Glutamatergic neuron (in vitro differentiated cells): ENCODE data around the gene ARHGAP11A. TPM values are rescaled to one million over a fixed set of nuclear protein-coding genes. Genes with fewer than 3 reads are reported as not detected.

Source experiments
- DNase-seq: peaks from one replicate; pipeline ENCODE4 v3.0.0; 2022
- H3K27ac Mint-ChIP-seq: one replicate; pipeline ENCODE4 v1.8.0; 2020; ENCODE audit warnings: mild to moderate bottlenecking, mixed read lengths, inconsistent platforms; ENCODE audit not compliant: unreplicated experiment
- H3K27me3 Mint-ChIP-seq: one replicate; pipeline ENCODE4 v1.8.0; 2020; ENCODE audit warnings: mild to moderate bottlenecking, moderate library complexity, mixed read lengths, inconsistent platforms; ENCODE audit not compliant: unreplicated experiment
- H3K36me3 Mint-ChIP-seq: one replicate; pipeline ENCODE4 v1.8.0; 2020; ENCODE audit warnings: mild to moderate bottlenecking, mixed read lengths, inconsistent platforms; ENCODE audit not compliant: unreplicated experiment
- H3K4me1 Mint-ChIP-seq: one replicate; pipeline ENCODE4 v1.8.0; 2020; ENCODE audit warnings: mild to moderate bottlenecking, low read depth, mixed read lengths, inconsistent platforms; ENCODE audit not compliant: unreplicated experiment
- H3K4me3 Mint-ChIP-seq: one replicate; pipeline ENCODE4 v1.8.0; 2020; ENCODE audit warnings: mild to moderate bottlenecking, mixed read lengths, inconsistent platforms; ENCODE audit not compliant: unreplicated experiment
- H3K9me3 Mint-ChIP-seq: one replicate; pipeline ENCODE4 v1.8.0; 2020; ENCODE audit warnings: mild to moderate bottlenecking, moderate library complexity, mixed read lengths, inconsistent platforms; ENCODE audit not compliant: unreplicated experiment
- total RNA-seq: library from RNA; stranded (reverse); fragmentation: NEBNext Ultra II Directional; extraction: Animal tissue kit (Norgen Biotek cat#: 25700); gene quantifications from one replicate; pipeline ENCODE4 v1.2.1, GENCODE V29; 2021; ENCODE audit not compliant: unreplicated experiment
- TF ChIP-seq, protein P1 (sequence below): fragments of 200-600 bp; sonication (generic); IDR thresholded peaks from one replicate; pipeline ENCODE4 v1.5.0; 2021; ENCODE audit not compliant: partially characterized antibody, unreplicated experiment

ARHGAP11A gene
- total RNA-seq, 1 donor from 2014 or later: 8.9 TPM

DNA sequence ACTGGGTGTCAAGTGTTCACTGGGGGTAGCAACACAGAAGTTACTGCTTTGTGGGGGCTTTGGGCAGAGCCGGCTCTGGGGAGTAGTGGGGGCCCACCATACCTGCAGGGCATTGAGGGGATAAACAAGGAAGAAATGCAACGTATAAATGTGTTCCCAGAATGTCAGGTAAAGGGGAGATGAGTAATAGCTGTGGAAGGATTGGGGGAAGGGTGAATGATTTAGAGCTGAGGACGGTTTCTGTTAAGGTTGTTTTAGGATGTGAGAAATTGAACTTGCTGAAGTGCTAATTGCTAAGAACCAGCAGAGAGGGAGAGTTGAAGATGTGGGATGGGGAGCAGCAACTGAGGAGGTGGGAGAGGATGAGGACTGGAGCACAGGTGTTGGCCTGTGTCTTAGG lies 36.9 kb downstream of the ARHGAP11A start:
- Mint-ChIP-seq H3K27ac (no peak overlapping the region), H3K4me3 (no peak overlapping the region), H3K27me3 (peaks cover 2% of the 10 kb centered on the region), H3K36me3 (no peaks in the 10 kb centered on the region), H3K9me3 (no peaks in the 10 kb centered on the region), H3K4me1 (no peaks in the 10 kb centered on the region)
- DNase-seq: no peak
- TF ChIP-seq, protein P1, sequence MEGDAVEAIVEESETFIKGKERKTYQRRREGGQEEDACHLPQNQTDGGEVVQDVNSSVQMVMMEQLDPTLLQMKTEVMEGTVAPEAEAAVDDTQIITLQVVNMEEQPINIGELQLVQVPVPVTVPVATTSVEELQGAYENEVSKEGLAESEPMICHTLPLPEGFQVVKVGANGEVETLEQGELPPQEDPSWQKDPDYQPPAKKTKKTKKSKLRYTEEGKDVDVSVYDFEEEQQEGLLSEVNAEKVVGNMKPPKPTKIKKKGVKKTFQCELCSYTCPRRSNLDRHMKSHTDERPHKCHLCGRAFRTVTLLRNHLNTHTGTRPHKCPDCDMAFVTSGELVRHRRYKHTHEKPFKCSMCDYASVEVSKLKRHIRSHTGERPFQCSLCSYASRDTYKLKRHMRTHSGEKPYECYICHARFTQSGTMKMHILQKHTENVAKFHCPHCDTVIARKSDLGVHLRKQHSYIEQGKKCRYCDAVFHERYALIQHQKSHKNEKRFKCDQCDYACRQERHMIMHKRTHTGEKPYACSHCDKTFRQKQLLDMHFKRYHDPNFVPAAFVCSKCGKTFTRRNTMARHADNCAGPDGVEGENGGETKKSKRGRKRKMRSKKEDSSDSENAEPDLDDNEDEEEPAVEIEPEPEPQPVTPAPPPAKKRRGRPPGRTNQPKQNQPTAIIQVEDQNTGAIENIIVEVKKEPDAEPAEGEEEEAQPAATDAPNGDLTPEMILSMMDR: no peak

DNA sequence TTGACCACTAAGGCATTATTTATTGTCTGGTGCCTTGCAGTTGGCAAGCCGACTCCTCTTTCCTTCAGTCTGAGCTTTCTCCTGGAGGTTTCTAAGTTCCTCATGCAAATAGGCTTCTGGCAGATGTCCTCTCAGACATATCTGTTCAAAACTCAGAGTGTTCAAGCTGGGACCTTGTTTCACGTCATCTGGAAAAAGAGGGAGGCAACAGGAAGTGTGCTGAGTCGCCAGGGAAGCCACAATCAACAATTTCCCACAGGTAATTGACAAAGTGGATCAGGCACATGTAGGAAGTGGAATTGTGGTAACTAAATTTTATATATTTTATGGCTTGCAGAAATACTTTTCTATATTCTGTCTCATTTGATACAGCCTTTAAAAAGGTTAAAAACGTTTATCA lies 40.8 kb downstream of the ARHGAP11A start:
- no peak overlapping the region for H3K4me3 Mint-ChIP-seq
- TF ChIP-seq, protein P1: no peak
- no peaks in the 10 kb centered on the region for H3K9me3 Mint-ChIP-seq
- no peak overlapping the region for H3K27ac Mint-ChIP-seq
- no peaks in the 10 kb centered on the region for H3K36me3 Mint-ChIP-seq
- no peak for DNase-seq
- no peaks in the 10 kb centered on the region for H3K4me1 Mint-ChIP-seq
- H3K27me3 Mint-ChIP-seq: peaks cover 6% of the 10 kb centered on the region

DNA sequence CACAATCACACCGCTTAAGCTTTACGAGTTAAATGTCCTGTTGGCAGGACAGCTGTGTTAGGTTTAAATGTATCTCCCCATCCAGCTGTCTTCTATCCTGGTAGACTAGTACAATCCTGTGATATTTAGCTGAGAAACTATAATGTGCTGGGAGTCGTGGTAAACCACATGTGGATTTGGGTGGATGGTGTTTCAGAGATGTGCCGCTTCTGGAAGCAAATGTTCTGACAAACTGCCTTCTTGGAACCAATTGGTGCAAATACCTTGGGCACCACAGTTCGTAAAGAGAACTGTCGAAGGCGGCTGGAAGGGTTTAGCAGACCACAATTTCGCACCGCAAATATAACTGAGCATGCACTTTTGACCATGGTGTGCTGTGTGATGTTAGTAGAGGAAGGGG lies 41.2 kb downstream of the ARHGAP11A start:
- no peaks in the 10 kb centered on the region for H3K9me3 Mint-ChIP-seq
- H3K4me1 Mint-ChIP-seq: no peaks in the 10 kb centered on the region
- H3K36me3 Mint-ChIP-seq: no peaks in the 10 kb centered on the region
- DNase-seq: no peak
- no peak overlapping the region for H3K27ac Mint-ChIP-seq
- no peak overlapping the region for H3K4me3 Mint-ChIP-seq
- TF ChIP-seq, protein P1: no peak
- H3K27me3 Mint-ChIP-seq: peaks cover 6% of the 10 kb centered on the region

DNA sequence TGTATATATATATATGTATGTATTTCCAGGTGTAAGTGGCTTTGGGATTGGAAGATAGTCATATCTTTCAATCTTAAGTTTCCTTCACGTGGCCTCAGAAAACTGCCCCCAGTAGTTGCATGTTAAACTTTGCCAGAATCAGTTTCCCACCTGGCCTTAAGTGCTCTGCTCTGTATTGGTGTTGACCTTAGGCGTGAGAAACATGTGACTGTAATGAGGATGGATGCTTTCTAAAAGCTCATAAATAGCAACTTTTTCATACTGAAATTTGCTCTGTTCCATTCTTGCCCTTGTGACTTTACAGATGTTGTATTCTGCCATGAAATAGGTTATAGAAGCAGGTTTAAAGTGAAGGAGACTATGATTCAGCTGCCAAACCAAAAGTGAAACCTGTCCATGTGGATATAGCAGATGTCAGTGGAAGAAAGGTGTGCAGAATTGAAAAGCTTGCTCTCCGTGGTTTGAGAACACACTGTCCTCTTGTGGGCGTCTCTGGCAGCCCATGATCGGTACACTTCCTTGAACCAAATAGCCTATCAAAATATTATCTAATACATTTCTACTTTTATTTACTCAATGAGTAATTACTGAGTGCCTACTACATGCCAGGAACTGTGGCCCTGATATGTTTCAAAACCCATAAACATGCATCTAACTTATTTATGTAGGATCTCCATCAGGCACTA lies 42.0 kb downstream of the ARHGAP11A start:
- TF ChIP-seq, protein P1: no peak
- Mint-ChIP-seq H3K27me3 (peaks cover 6% of the 10 kb centered on the region), H3K36me3 (no peaks in the 10 kb centered on the region), H3K27ac (no peak overlapping the region), H3K9me3 (no peaks in the 10 kb centered on the region), H3K4me3 (no peak overlapping the region), H3K4me1 (no peaks in the 10 kb centered on the region)
- DNase-seq: no peak

DNA sequence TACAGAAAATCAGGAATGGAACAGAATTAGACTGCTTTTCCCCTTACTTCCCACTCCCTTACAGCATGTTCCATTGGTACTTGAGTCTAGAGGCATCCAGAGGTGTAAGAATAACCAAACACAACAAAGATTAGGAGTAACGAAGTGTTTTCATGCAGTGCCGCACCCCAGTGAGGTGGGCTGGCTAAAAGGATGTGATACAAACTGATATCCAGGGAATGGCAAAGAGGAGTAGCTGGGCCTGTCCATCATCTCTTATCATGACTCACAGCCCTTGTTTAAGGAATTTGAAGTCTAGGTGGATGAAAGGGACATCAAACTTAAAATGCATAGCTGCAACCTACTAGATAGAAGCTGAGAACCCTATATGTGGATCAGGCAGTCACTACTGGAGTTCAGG lies 42.6 kb downstream of the ARHGAP11A start:
- DNase-seq: no peak
- no peak overlapping the region for H3K4me3 Mint-ChIP-seq
- no peaks in the 10 kb centered on the region for H3K9me3 Mint-ChIP-seq
- H3K27ac Mint-ChIP-seq: no peak overlapping the region
- no peaks in the 10 kb centered on the region for H3K36me3 Mint-ChIP-seq
- no peaks in the 10 kb centered on the region for H3K4me1 Mint-ChIP-seq
- H3K27me3 Mint-ChIP-seq: peaks cover 6% of the 10 kb centered on the region
- TF ChIP-seq, protein P1: no peak
